GM18511 (cell line): ENCODE data around the gene TSPAN8.
"Not testable (repeated sequence)": the region's sequence is repeated elsewhere in the genome, so short reads cannot be mapped to it uniquely, and the experiment has no call there.

ENCODE experiments used
- ATAC-seq: cut with Tn5 transposase; IDR thresholded peaks from one replicate; pipeline ENCODE4 v1.9.1; 2021; ENCODE audit warnings: mild to moderate bottlenecking, moderate library complexity; ENCODE audit not compliant: unreplicated experiment

TSPAN8 gene

GRCh38 chr12:71157601-71158233 is at the start of gene TSPAN8:
TSS of gene TSPAN8 (minus strand) at chr12:71157999. CDS start at chr12:71157678, 321 bp downstream.
- ATAC-seq: no peak

- ATAC-seq: no peak
Observed at GRCh38 chr12:71201136-71201679, 43.4 kb upstream of the TSPAN8 start.

GRCh38 chr12:71200706-71201105 is 42.9 kb upstream of the TSPAN8 start:
- ATAC-seq: no peak

GRCh38 chr12:71197460-71197859 is 39.7 kb upstream of the TSPAN8 start:
- no peak for ATAC-seq

GRCh38 chr12:71195338-71195896 is 37.6 kb upstream of the TSPAN8 start:
- no peak for ATAC-seq

GRCh38 chr12:71194657-71195056 is 36.9 kb upstream of the TSPAN8 start:
- ATAC-seq: no peak

- no peak for ATAC-seq
Observed at GRCh38 chr12:71193041-71193440, 35.2 kb upstream of the TSPAN8 start.

- ATAC-seq: no peak
Observed at GRCh38 chr12:71191509-71192196, 33.9 kb upstream of the TSPAN8 start.

GRCh38 chr12:71190822-71191221 is 33.0 kb upstream of the TSPAN8 start:
- ATAC-seq: no peak

GRCh38 chr12:71187379-71187778 is 29.6 kb upstream of the TSPAN8 start:
- no peak for ATAC-seq

- ATAC-seq: no peak
Observed at GRCh38 chr12:71186571-71187288, 28.9 kb upstream of the TSPAN8 start.

- ATAC-seq: no peak
Observed at GRCh38 chr12:71183846-71184245, 26.0 kb upstream of the TSPAN8 start.

- ATAC-seq: no peak
Observed at GRCh38 chr12:71183018-71183417, 25.2 kb upstream of the TSPAN8 start.

GRCh38 chr12:71178162-71178561 is 20.4 kb upstream of the TSPAN8 start:
- no peak for ATAC-seq

GRCh38 chr12:71174825-71175224 is 17.0 kb upstream of the TSPAN8 start:
- no peak for ATAC-seq

- ATAC-seq: no peak
Observed at GRCh38 chr12:71174146-71174545, 16.3 kb upstream of the TSPAN8 start.

GRCh38 chr12:71170456-71170855 is 12.7 kb upstream of the TSPAN8 start:
- no peak for ATAC-seq

GRCh38 chr12:71169286-71169685 is 11.5 kb upstream of the TSPAN8 start:
- ATAC-seq: no peak

- no peak for ATAC-seq
Observed at GRCh38 chr12:71166862-71167496, 9.2 kb upstream of the TSPAN8 start.

GRCh38 chr12:71166280-71166679 is 8.5 kb upstream of the TSPAN8 start:
- no peak for ATAC-seq

GRCh38 chr12:71165780-71166179 is 8.0 kb upstream of the TSPAN8 start:
- ATAC-seq: not testable (repeated sequence)
